A549 (cell line): Measurements from ENCODE around the gene MVD.

ENCODE experiments used
- BHLHE40 ChIP-seq: IDR thresholded peaks from 2 replicates; pipeline ENCODE4 v1.6.1; 2012; ENCODE audit warnings: low read depth, low read length, inconsistent platforms
- CTCF ChIP-seq: fragments of >200 bp; sonication (Bioruptor Twin); formaldehyde crosslinking; IDR thresholded peaks from 3 replicates; pipeline ENCODE4 v1.5.1; 2016
- EHF ChIP-seq: fragments of 250-450 bp; sonication (Bioruptor Pico); IDR thresholded peaks from 2 replicates; pipeline ENCODE4 v1.5.0; 2020; ENCODE audit warnings: mild to moderate bottlenecking
- EP300 ChIP-seq, 2 experiments: fragments of >200 bp; sonication (Bioruptor Twin); formaldehyde crosslinking; IDR thresholded peaks; 2 replicates in 1 of 2; 3 replicates in 1 of 2; pipeline ENCODE4 v1.6.1; 2016 to 2017
- MYC ChIP-seq: IDR thresholded peaks from 2 replicates; pipeline ENCODE4 v1.6.1; 2012; ENCODE audit warnings: mild to moderate bottlenecking, inconsistent platforms, low read length, improper control_type of control experiment, borderline replicate concordance
- NFE2L2 ChIP-seq: fragments of 150-350 bp; conservative IDR thresholded peaks from 2 replicates; pipeline ENCODE4 v1.6.1; 2014; ENCODE audit warnings: low read length
- POLR2A ChIP-seq: IDR thresholded peaks from 2 replicates; pipeline ENCODE4 v1.6.1; 2012; ENCODE audit warnings: mild to moderate bottlenecking, low read length
- USF2 ChIP-seq: fragments of 450-650 bp; IDR thresholded peaks from 2 replicates; pipeline ENCODE4 v1.6.1; 2014; ENCODE audit warnings: antibody characterized with exemption

- TF ChIP-seq POLR2A (no peak), CTCF (no peak), EHF (no peak), USF2 (no peak), NFE2L2 (no peak), EP300 (IDR thresholded peaks at IDR 0.05) (no peak), MYC (no peak), BHLHE40 (no peak)
Measured at GRCh38 chr16:88701581-88702370, 38.9 kb upstream of the MVD start.
